GM12864 (cell line): ENCODE data around the gene ADGRD1.

Experiments used
- DNase-seq: peaks from one replicate; pipeline ENCODE4 v3.0.0-alpha.2; 2011; ENCODE audit warnings: low read depth
- H3K4me3 ChIP-seq: 2 replicates; pipeline ENCODE4 v1.5.1; 2011; ENCODE audit warnings: mild to moderate bottlenecking, low read depth, low read length, control low read depth
- CTCF ChIP-seq: IDR thresholded peaks from 2 replicates; pipeline ENCODE4 v1.5.1; 2011; ENCODE audit warnings: low read depth, mild to moderate bottlenecking, moderate library complexity, low read length, control low read depth, inconsistent platforms; ENCODE audit errors: missing control alignments

The ADGRD1 gene

GRCh38 chr12:131035245-131035681 lies 81.6 kb downstream of the ADGRD1 start:
- DNase-seq, result no peak
- no peak for TF ChIP-seq CTCF

GRCh38 chr12:131038159-131038558 lies 84.5 kb downstream of the ADGRD1 start:
- TF ChIP-seq CTCF, result no peak
- no peak for DNase-seq
- H3K4me3 ChIP-seq, result no peak overlapping the region

More at GRCh38 chr12:131035245-131035681, 81.6 kb downstream of the ADGRD1 start:
- H3K4me3 ChIP-seq, result no peak overlapping the region

- no peak for DNase-seq
- no peak for TF ChIP-seq CTCF
- H3K4me3 ChIP-seq, result no peak overlapping the region
Measured at GRCh38 chr12:131038961-131039950, 85.5 kb downstream of the ADGRD1 start.

GRCh38 chr12:131040491-131040890 lies 86.8 kb downstream of the ADGRD1 start:
- H3K4me3 ChIP-seq, result no peak overlapping the region
- no peak for DNase-seq
- no peak for TF ChIP-seq CTCF

- TF ChIP-seq CTCF, result no peak
- no peak for DNase-seq
- no peak overlapping the region for H3K4me3 ChIP-seq
Measured at GRCh38 chr12:131041216-131041967, 87.7 kb downstream of the ADGRD1 start.

GRCh38 chr12:131041968-131042833 lies 88.5 kb downstream of the ADGRD1 start:
- TF ChIP-seq CTCF, result no peak
- no peak overlapping the region for H3K4me3 ChIP-seq
- no peak for DNase-seq
